ENCODE data around the gene PITPNC1.

GRCh38 chr17:67400193-67400592 is 23.1 kb downstream of the PITPNC1 start:
- TF ChIP-seq POLR2AphosphoS5 (IDR thresholded peaks at IDR 0.05; ENCODE audit: low read depth, low read length) (no peak), TAF1 (IDR thresholded peaks at IDR 0.05; ENCODE audit: borderline replicate concordance, insufficient read depth, low read length) (no peak), SIN3A (IDR thresholded peaks at IDR 0.05; ENCODE audit: borderline replicate concordance, insufficient read depth, low read length) (no peak)
- TF ChIP-seq, protein P1, sequence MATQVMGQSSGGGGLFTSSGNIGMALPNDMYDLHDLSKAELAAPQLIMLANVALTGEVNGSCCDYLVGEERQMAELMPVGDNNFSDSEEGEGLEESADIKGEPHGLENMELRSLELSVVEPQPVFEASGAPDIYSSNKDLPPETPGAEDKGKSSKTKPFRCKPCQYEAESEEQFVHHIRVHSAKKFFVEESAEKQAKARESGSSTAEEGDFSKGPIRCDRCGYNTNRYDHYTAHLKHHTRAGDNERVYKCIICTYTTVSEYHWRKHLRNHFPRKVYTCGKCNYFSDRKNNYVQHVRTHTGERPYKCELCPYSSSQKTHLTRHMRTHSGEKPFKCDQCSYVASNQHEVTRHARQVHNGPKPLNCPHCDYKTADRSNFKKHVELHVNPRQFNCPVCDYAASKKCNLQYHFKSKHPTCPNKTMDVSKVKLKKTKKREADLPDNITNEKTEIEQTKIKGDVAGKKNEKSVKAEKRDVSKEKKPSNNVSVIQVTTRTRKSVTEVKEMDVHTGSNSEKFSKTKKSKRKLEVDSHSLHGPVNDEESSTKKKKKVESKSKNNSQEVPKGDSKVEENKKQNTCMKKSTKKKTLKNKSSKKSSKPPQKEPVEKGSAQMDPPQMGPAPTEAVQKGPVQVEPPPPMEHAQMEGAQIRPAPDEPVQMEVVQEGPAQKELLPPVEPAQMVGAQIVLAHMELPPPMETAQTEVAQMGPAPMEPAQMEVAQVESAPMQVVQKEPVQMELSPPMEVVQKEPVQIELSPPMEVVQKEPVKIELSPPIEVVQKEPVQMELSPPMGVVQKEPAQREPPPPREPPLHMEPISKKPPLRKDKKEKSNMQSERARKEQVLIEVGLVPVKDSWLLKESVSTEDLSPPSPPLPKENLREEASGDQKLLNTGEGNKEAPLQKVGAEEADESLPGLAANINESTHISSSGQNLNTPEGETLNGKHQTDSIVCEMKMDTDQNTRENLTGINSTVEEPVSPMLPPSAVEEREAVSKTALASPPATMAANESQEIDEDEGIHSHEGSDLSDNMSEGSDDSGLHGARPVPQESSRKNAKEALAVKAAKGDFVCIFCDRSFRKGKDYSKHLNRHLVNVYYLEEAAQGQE (IDR thresholded peaks at IDR 0.05; ENCODE audit: insufficient read depth in 1 of 2, low read depth in 2 of 2, low read length in 2 of 2) = no peak

All from PFSK-1 (cell line).